Medulla oblongata (tissue), 1 donor: ENCODE data around the gene TRAPPC12.
"Not testable (repeated sequence)": the region's sequence is repeated elsewhere in the genome, so short reads cannot be mapped to it uniquely, and the experiment has no call there.

Experiments used
- DNase-seq: peaks from one replicate; pipeline ENCODE4 v3.0.0-alpha.2; 2015; ENCODE audit errors: extremely low spot score

Gene TRAPPC12

DNA sequence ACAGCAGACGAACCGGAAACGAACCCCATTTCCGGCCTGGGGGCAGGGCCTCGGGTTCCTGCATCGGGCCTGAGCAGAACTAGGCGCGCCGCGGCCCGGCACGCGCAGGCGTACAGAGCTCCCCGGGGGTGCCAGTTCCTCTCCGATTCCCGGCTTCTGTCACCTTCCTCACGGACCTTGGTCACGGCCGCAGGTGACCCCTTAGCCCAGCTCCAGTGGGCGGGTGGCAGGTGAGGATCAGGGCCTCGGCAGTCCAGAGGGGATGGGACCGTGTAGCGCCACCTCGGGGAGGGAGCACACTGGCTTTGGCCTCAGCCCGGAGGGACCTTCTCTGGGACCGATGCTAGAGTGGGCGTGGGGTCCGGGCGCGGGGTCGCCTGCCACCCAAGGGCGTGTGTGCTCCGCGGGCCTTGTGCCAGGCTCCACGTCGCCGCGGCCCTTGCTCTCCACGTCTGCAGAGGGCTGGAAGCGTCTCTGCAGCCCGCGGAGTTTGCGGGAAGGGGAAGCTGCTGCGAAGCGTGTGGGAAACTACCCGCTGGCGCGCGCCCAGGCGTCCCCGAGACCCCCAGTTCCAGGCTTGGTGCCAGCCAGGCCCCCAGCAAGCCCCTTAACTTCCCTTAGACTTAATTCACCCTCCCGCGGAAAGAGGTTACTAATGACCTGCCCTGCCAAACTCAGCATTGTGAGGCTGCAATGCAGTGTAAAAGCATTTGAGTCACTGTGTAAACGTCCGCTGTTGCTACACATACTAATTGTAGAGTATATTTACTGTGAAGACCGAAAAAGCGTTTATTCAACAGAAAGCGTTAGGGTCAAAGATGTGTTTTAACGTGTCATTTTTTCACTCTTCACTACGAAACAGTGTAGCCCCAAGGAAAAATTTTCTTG lies at the start of gene TRAPPC12:
Gene TRAPPC12, plus strand, starts transcription at position 48 of the 888 bp plus-strand sequence. CDS start 7,930 bp downstream, outside the sequence.
- peak; percentile 92 for DNase-seq

GRCh38 chr2:3332133-3332532 lies 47.4 kb upstream of the TRAPPC12 start:
- no peak for DNase-seq

DNA sequence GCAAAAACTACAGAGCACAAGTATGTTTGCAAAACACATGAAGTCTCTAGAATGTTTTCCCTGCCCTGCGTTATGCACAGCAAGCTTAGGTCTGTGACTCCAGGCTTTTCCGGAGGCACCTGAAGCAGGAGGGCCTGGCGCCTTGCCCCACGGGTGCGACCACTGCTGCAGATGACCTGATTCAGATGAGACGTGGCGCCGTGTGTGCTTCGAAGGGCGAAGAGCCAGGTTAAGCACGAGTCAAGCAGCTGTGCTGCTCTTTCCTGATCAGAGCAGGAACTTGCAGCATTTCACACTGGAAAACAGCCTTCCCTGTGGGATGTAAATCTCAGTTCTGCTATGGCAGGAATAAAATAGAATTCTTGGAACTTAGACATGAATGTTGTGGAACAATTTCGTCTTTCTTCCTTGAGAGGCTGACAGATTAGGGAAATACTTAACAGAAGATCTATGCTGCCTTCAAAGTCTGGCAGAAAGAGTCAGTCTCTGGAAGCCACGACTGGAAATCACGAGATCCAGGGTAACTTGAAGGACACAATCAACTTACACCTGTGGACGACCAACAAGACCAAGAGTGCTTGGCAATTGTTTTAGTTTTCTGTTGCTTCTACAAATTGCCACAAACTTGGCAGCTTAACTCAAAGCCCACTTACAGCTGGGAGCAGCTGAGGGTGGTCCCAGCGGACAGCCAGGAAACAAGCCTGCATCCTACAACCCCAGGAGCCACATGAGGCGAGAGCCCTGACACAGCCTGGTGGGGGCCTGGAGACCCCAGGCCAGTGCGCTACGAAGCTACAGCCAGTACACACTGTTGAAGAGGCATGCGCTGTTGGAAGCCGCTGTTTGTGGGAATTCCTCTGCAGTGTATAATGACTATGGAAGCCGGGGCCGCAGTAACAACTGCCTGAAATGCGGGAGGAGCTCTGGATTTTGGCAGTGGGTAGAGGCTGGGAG lies 44.8 kb upstream of the TRAPPC12 start:
- DNase-seq = no peak

DNA sequence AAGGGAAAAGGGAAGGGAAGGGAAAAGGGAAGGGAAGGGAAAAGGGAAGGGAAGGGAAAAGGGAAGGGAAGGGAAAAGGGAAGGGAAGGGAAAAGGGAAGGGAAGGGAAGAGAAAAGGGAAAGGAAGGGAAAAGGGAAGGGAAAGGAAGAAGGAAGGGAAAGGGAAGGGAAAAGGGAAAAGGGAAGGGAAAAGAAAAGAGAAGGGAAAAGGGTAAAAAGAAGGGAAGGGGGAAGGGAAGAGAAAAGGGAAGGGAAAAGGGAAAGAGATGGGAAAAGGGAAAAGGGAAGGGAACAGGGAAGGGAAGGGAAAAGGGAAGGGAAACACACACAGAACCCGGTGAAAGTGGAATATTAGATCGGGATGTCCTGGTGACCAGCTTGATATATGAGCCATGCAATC lies 42.6 kb upstream of the TRAPPC12 start:
- no peak for DNase-seq

- no peak for DNase-seq
Measured at GRCh38 chr2:3338340-3338739, 41.2 kb upstream of the TRAPPC12 start.

DNA sequence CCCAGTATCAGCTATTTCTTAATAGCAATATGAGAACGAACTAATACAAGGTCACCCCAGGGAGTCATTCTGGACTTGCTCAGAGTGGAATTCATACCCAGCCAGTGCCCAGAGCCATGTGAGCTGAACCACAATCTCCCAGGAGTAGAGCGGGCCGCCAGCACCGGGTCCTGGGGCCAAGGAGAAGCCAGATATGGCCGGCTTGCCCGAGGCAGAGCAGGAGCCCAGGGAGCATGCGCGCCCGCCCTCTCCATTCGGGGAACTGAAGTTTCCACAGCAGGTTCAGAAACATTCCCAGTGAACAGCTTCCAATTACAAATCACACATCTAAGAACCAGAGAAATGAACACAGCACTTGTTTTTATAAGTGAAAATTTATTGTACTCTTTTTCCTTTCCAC lies 39.4 kb upstream of the TRAPPC12 start:
- no peak for DNase-seq

DNA sequence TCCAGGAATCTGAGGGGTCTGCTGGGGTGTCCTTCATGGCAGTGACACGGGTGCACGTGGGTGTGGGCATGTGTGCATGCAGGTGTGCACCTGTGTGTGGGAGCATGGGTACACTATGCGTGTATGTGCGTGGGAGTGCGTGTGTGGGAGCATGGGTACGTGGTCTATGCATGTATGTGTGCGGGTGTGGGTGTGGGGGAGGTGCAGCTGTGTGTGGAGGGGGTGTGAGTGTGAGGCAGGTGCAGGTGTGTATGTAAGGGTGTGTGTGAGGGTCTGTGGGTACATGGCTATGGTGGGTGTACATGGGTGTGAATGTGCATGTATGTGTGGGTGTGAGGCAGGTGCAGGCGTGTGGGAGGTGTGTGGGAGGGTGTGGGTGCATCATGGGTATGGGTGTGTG lies 38.2 kb upstream of the TRAPPC12 start:
- DNase-seq = no peak

GRCh38 chr2:3342324-3342723 lies 37.2 kb upstream of the TRAPPC12 start:
- DNase-seq = no peak

DNA sequence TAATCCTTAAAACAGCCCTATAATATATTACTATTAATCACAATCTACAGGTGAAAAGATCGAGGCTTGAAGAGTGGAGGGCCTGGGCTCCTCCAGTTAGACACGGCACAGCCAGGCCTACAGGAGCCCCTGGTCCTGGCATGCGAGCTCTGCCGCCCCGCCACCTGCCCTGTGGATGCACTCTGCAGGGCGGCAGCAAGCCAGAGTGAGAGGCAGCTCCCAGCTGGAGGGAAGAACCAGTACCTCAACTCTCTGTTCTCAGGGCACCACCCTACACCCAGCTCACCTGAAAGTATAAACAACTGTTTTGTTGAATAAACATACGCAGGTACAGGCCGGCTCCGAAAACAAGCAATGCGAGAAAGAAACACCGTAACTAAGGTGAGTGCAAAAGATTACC lies 36.5 kb upstream of the TRAPPC12 start:
- DNase-seq = no peak

DNA sequence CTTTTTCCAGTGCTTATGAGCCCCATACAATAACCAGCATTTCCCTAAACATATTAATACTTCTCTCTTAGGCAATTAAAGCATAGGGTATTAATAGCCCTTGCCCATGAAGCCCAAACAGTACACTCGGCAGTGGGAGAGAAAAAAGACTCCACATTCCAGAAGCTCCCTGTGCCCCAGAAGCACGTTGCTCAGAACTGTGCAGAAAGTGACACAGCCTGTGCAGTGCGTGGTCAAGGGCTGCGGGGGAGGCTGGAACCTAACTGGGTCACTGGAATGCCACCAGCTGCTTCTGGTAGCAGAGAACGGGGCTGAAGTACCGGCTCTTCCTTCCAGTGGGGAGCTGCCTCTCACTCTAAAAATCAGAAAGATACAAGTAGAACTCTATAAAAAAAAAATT lies 34.6 kb upstream of the TRAPPC12 start:
- no peak for DNase-seq

- no peak for DNase-seq
Measured at GRCh38 chr2:3345621-3346020, 33.9 kb upstream of the TRAPPC12 start.

DNA sequence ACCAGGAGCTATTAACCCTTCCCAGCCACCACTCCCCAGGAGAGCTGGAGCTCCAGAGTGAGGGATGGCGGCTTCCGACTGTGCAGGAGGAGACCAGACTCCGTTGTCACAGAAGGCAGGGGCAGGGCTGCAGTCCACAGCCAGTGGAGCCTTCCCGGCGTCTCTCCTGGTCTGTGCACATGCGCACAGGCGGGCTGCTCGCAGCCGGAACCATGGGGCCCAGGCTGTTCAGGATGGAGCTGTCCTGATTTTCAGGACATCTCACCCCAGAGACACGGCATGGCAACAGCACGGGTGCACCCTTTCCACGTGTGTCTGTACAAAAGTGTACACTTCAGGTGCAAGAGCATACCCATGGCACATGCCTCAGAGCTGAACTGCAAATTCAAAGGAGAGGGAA lies 30.7 kb upstream of the TRAPPC12 start:
- DNase-seq = no peak

DNA sequence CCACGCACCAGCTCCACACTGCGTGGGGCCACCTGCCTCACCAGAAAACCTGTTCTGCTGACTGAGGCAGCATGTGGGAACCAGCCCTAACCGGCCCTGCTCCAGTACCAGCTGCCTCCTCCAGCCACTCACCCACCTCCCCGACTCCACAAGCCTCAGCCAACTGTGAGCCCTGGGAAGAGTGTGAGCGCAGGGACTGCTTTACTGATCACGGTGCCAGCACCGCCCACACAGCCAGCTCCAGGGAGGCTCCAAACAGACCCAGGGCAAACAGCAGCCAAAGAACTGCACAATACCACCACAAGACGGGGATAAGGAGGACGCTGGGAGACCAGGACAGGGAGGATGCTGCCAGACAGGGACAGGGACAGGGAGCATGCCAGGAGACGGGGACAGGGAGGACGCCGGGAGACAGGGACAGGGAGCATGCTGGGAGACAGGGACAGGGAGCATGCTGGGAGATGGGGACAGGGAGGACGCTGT lies 30.2 kb upstream of the TRAPPC12 start:
- DNase-seq = peak; percentile 64

GRCh38 chr2:3354986-3355385 lies 24.5 kb upstream of the TRAPPC12 start:
- no peak for DNase-seq

DNA sequence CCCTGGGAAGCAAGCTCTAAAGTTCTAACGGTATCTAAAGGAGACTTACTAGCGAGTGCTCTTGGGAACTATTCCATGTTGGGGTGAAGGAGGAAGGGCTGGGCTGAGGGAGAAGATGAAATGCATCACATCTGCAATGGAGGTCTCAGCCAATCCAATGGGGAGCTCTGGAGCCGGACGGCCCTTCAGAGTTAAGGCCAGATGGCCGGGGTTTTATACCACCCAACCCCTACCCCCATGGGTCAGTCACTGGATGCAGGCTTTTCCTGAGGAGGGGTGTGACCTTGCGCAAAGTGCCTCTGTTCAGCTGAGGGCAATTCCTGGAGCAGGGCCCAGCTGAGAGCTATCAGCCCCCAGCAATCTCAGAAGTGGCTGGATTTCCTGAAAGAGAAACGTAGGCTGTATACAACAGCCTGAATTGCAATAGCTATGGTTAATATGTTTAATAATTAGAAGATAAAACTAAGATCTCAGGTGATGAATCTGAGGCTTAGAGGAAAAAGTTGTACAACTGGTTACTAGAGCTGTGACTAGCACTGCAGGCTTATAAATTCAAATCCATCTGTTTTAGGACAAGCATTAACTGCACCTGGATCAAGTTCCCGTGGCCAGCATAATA lies 23.4 kb upstream of the TRAPPC12 start:
- no peak for DNase-seq

DNA sequence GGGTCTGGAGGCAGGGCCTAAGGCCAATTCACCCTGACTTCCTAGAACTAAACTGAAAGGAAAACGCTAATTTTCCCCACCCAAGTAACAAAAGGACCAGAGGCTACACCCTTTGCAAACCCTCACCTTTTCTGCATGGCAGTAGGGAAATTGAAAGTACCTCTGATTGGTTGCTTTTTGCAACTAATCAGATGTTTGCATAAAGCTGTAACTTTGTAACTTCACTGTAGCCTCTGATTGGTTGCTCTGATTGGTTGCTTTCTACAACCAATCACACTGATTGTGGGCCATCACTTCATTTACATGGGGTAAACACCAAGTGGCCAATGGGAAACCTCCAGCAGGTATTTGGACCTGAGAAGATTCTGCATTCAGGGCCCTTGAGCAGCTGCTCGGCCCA lies 22.7 kb upstream of the TRAPPC12 start:
- no peak for DNase-seq

DNA sequence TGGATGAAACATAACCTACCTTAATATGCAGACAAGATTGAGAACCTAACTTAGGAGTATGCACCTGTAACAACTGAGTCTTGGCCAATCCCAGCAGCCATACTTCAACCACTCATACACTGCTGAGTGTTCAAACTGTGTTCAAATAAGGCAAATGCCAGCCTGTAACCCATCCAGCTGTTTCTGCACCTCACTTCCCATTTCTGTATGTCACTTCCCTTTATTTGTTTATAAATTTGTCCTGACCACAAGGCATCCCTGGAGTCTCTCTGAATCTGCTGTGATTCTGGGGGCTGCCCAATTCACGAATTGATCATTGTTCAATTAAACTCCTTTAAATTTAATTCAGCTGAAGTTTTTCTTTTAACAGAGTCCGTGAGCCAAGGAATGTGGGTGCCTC lies 22.0 kb upstream of the TRAPPC12 start:
- not testable (repeated sequence) for DNase-seq

- no peak for DNase-seq
Measured at GRCh38 chr2:3357926-3358325, 21.6 kb upstream of the TRAPPC12 start.

DNA sequence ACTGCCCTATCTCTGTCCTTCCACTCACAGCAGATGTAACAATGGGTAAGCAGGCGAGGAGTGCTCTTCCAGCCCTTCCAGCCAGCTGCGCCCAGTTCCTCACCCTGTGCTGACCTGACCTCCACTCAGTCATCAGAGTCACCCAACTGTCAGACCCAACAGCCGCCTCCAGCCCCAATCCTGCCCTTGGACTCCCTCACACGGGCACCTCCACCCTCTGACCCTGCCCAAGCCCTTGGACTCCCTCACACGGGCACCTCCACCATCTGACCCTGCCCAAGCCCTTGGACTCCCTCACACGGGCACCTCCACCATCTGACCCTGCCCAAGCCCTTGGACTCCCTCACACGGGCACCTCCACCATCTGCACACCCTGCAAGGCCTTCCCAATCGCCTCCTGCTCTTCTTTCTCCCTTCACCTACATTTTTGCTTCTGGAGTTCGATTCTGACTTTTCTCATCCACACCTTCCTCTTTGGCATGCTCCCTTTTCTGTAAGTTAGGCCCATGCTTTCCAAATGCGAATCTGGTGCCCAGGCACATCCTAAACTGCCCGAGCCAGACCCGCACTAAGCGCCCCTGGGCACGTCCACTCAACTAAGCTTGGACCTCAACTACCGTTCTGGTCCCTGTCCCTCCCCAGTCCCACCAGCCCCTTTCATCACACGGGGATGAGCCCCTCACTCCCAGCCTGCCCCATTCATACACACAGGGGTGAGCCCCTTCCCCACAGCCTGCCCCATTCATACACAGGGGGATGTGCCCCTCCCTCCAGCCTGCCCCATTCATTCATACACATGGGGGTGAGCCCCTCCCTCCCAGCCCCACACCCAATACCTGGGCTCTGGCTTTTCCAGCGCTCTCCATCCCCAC lies 17.7 kb upstream of the TRAPPC12 start:
- no peak for DNase-seq

GRCh38 chr2:3365219-3365618 lies 14.3 kb upstream of the TRAPPC12 start:
- DNase-seq = no peak

GRCh38 chr2:3368261-3368722 lies 11.2 kb upstream of the TRAPPC12 start:
- no peak for DNase-seq
